ENCODE results near the gene CACNA2D2. TPM values are rescaled to one million over a fixed set of nuclear protein-coding genes. Genes with fewer than 3 reads are reported as not detected.

Gene CACNA2D2
- total and polyA plus RNA-seq, 2 of the 8 experiments (the other 6 are each of a cell fraction or from before 2014, with no cell fraction given), result 14.1 to 25.0 TPM

DNA sequence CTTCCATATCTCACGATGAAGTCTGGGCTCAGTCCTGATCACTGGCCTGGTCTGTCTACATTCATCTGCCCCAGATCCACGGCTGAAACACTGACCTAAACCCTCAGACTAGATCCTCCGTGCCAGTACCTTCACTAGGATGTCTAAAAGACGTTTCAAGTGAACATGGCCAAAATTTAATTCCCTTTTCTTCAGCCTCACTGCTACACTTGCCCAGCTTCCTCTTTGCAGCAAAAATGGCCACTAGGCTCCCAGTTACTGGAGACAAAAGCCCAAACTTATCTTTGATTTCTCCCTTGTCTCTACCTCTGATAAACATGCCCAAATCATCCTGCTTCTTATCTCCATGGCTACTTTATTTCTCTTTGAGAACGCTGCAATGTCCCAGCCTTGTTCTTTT, 164.5 kb downstream of the CACNA2D2 start (continued):
- TF ChIP-seq HDAC2 (IDR thresholded peaks at IDR 0.05; ENCODE audit: borderline replicate concordance in 1 of 2, low read depth in 2 of 2, low read length in 2 of 2), result no peak
- no peak for TF ChIP-seq SIRT6 (IDR thresholded peaks at IDR 0.05; ENCODE audit: low read length)
- no peak for TF ChIP-seq EZH2 (IDR thresholded peaks at IDR 0.05; ENCODE audit: low read depth, low read length, severe bottlenecking)
- TF ChIP-seq JUND (IDR thresholded peaks at IDR 0.05; ENCODE audit: low read length), result no peak
- TF ChIP-seq TAF1 (IDR thresholded peaks at IDR 0.05; ENCODE audit: low read depth, low read length), result no peak
- TF ChIP-seq, protein P1, sequence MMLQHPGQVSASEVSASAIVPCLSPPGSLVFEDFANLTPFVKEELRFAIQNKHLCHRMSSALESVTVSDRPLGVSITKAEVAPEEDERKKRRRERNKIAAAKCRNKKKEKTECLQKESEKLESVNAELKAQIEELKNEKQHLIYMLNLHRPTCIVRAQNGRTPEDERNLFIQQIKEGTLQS (IDR thresholded peaks at IDR 0.05; ENCODE audit: insufficient read depth, low read depth, low read length), result no peak
- TF ChIP-seq RFX5 (IDR thresholded peaks at IDR 0.05; ENCODE audit: borderline replicate concordance, low read depth, low read length), result no peak
- no peak for TF ChIP-seq POU5F1 (IDR thresholded peaks at IDR 0.05; ENCODE audit: low read depth, low read length)
- TF ChIP-seq SIN3A (conservative IDR thresholded peaks at IDR 0.05 in 1 of 2, IDR thresholded peaks at IDR 0.05 in 1 of 2; ENCODE audit: low read depth in 1 of 2, low read length in 2 of 2), result no peak

Measured in H1 (cell line).